HCT116 (cell line): ENCODE measurements around the gene TMEM181. TPM values are rescaled to one million over a fixed set of nuclear protein-coding genes. Genes with fewer than 3 reads are reported as not detected.
"Not testable (repeated sequence)": the region's sequence is repeated elsewhere in the genome, so short reads cannot be mapped to it uniquely, and the experiment has no call there.

Source experiments
- ATAC-seq: fragments of 200-7000 bp; cut with Tn5 transposase; 2 replicates; pipeline ENCODE4 v1.9.1; 2020; ENCODE audit warnings: mild to moderate bottlenecking, moderate library complexity
- BruUV-seq: library from RNA; stranded (reverse); fragments of 400-500 nt; replicated peaks from 2 replicates; lab custom pipeline; 2021; lab: Mats Ljungman, UMichigan
- CTCF ChIA-PET: fragments of 300-600 bp; sonication (Branson Sonifier 250); formaldehyde crosslinking; loops from one replicate; lab custom pipeline; 2021; ENCODE audit warnings: antibody characterized with exemption; lab: Charles Lee
- POLR2A ChIA-PET: fragments of 300-600, 350-600 bp; sonication (Branson Sonifier 250); formaldehyde crosslinking; loops from one replicate; lab custom pipeline; 2021; ENCODE audit warnings: antibody characterized with exemption; lab: Charles Lee
- RAD21 ChIA-PET, 2 experiments: fragments of 300-600 bp; sonication (Branson Sonifier 250); formaldehyde crosslinking; loops; one replicate each; lab custom pipeline; 2023; ENCODE audit warnings: low total read pairs in 2 of 2; ENCODE audit not compliant: uncharacterized antibody in 2 of 2, unreplicated experiment in 2 of 2, low non-redundant PET in 1 of 2; lab: Charles Lee
- DNase-seq: peaks from one replicate; pipeline ENCODE4 v3.0.0-alpha.2; 2010; ENCODE audit warnings: low read depth, low spot score
- H2AFZ ChIP-seq: fragments of 200-600 bp; shearing (Covaris generic), sonication (generic); 2 replicates; pipeline ENCODE4 v1.6.1; 2017; ENCODE audit warnings: low read depth, mixed run types, mixed read lengths, antibody characterized with exemption, low read length; ENCODE audit not compliant: poor library complexity, severe bottlenecking
- H3K27ac ChIP-seq: 2 replicates; pipeline ENCODE4 v1.5.1; 2012; ENCODE audit warnings: low read depth, low read length
- H3K27me3 ChIP-seq: fragments of 200-600 bp; sonication (generic); 2 replicates; pipeline ENCODE4 v1.6.1; 2016; ENCODE audit warnings: mixed run types, low read length, mixed read lengths; ENCODE audit not compliant: insufficient read depth
- H3K36me3 ChIP-seq, 2 experiments: fragments of 200-500 bp in 1 of 2; fragments of 200-600 bp in 1 of 2; sonication (Bioruptor generic) in 1 of 2; sonication (generic) in 1 of 2; 2 replicates each; pipeline versions ENCODE4 v1.5.1 to v1.6.1; 2014 to 2016; ENCODE audit warnings: low read length in 2 of 2, inconsistent platforms in 1 of 2, mixed read lengths in 1 of 2, mixed run types in 1 of 2; ENCODE audit not compliant: insufficient read depth in 2 of 2, control insufficient read depth in 1 of 2
- H3K4me1 ChIP-seq, 2 experiments: fragments of 200-600 bp in 1 of 2; sonication (generic) in 1 of 2; 2 replicates each; pipeline versions ENCODE4 v1.5.1 to v1.6.1; 2012 to 2017; ENCODE audit warnings: low read length in 2 of 2, inconsistent platforms in 1 of 2, mild to moderate bottlenecking in 1 of 2, mixed read lengths in 1 of 2, mixed run types in 1 of 2, moderate library complexity in 1 of 2; ENCODE audit not compliant: insufficient read depth in 2 of 2, control insufficient read depth in 1 of 2
- H3K4me2 ChIP-seq: fragments of 200-600 bp; sonication (generic); 2 replicates; pipeline ENCODE4 v1.6.1; 2017; ENCODE audit warnings: mixed run types, low read length, mixed read lengths
- H3K4me3 ChIP-seq, 2 experiments: fragments of 200-600 bp in 1 of 2; sonication (generic) in 1 of 2; replicated peaks in 1 of 2; 2 replicates each; pipeline ENCODE4 v1.5.1; 2011 to 2016; ENCODE audit warnings: low read length in 2 of 2, control low read depth in 1 of 2, low read depth in 1 of 2, mild to moderate bottlenecking in 1 of 2, mixed read lengths in 1 of 2, mixed run types in 1 of 2
- H3K79me2 ChIP-seq: fragments of 200-600 bp; sonication (generic); 2 replicates; pipeline ENCODE4 v1.6.1; 2017; ENCODE audit warnings: mild to moderate bottlenecking, mixed run types, low read length, moderate library complexity, mixed read lengths; ENCODE audit not compliant: insufficient read depth
- H3K9ac ChIP-seq: fragments of 200-600 bp; sonication (generic); 2 replicates; pipeline ENCODE4 v1.6.1; 2016; ENCODE audit warnings: low read length, mixed read lengths
- H3K9me2 ChIP-seq: fragments of 200-600 bp; sonication (generic), shearing (Covaris generic); 2 replicates; pipeline ENCODE4 v1.6.1; 2017; ENCODE audit warnings: mixed run types, mild to moderate bottlenecking, moderate library complexity; ENCODE audit not compliant: insufficient read depth
- H3K9me3 ChIP-seq, 2 experiments: fragments of 200-500 bp in 1 of 2; fragments of 200-600 bp in 1 of 2; sonication (Bioruptor generic) in 1 of 2; sonication (generic) in 1 of 2; 2 replicates each; pipeline ENCODE4 v1.6.1; 2014 to 2017; ENCODE audit warnings: low read length in 2 of 2, mixed read lengths in 2 of 2, inconsistent platforms in 1 of 2, low read depth in 1 of 2, mild to moderate bottlenecking in 1 of 2, mixed run types in 1 of 2, moderate library complexity in 1 of 2; ENCODE audit not compliant: control insufficient read depth in 1 of 2, insufficient read depth in 1 of 2
- H4K20me1 ChIP-seq: fragments of 200-600 bp; sonication (generic), shearing (Covaris generic); 2 replicates; pipeline ENCODE4 v1.6.1; 2017; ENCODE audit warnings: mixed run types, mild to moderate bottlenecking, moderate library complexity; ENCODE audit not compliant: insufficient read depth
- EGR1 ChIP-seq: IDR thresholded peaks from 2 replicates; pipeline ENCODE4 v1.6.1; 2012; ENCODE audit warnings: low read depth
- JUND ChIP-seq: IDR thresholded peaks from 2 replicates; pipeline ENCODE4 v1.6.1; 2012
- POLR2AphosphoS5 ChIP-seq: IDR thresholded peaks from 2 replicates; pipeline ENCODE4 v1.6.1; 2011; ENCODE audit warnings: mild to moderate bottlenecking, low read depth, low read length, moderate library complexity
- SIN3A ChIP-seq: IDR thresholded peaks from 2 replicates; pipeline ENCODE4 v1.6.1; 2012; ENCODE audit warnings: low read depth
- intact Hi-C: fragments of 100-400 bp; cut with micrococcal nuclease; formaldehyde crosslinking; loops from 2 replicates; pipeline ENCODE4 v1.10.0; 2022
- total RNA-seq: library from RNA; stranded (reverse); gene quantifications from one replicate; pipeline ENCODE4 v1.2.1, GENCODE V29; 2021; ENCODE audit not compliant: unreplicated experiment
- TF ChIP-seq, protein P1 (sequence below): IDR thresholded peaks from 2 replicates; pipeline ENCODE4 v1.6.1; 2012
- TF ChIP-seq, protein P2 (sequence below), 3 experiments: fragments of 200-600 bp in 1 of 3; sonication (generic) in 1 of 3; IDR thresholded peaks in 2 of 3; conservative IDR thresholded peaks in 1 of 3; 2 replicates each; pipeline ENCODE4 v1.5.1; 2012 to 2017; ENCODE audit warnings: low read depth in 2 of 3, low read length in 2 of 3, antibody characterized with exemption in 1 of 3, borderline replicate concordance in 1 of 3, control low read depth in 1 of 3, mild to moderate bottlenecking in 1 of 3, mixed read lengths in 1 of 3, mixed run types in 1 of 3, moderate library complexity in 1 of 3; ENCODE audit not compliant: insufficient read depth in 1 of 3

Gene TMEM181
- total RNA-seq, 1 experiment from 2014 or later, result 34.4 TPM

DNA sequence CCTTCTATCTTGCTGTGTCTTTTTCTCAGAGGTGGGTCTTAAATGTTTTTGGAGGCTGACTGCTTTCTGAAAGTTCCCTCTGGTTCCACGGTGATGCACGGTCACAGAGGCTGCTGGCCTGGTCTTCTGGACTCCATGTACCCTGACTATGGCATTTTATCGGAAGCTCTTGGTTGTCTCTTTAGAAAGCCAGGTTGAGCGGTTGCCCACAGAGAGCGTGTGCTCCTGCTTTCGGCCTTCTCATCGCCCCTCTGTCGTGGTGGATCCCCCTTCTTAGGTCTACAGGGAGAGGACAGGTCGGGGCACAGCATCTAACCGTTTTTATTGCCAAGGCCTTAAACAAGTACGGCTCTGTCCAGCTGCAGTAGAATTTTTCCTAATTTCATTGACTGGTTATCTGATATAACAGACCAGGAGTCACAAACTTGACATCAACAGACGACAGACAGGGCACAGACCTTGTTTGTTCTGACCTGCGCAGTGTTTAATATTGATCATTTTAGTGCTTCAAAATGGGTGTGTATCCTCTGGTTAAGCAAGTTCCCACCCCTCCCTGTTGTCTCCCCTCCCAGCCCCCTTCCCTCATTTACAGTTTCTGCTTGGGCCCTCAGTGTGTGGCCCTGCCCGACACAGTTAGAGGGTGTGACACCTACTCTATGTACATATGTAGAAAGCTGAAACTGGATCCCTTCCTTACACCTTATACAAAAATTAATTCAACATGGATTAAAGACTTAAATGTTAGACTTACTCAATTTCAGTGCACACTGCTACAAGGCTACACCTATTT is 114.6 kb downstream of the TMEM181 start:
- Histone ChIP-seq H3K4me2 (no peak overlapping the region), H3K4me3 (no peak overlapping the region), H2AFZ (no peak overlapping the region), H3K4me1 (peaks cover 12 to 16% of the 10 kb centered on the region in 2 experiments; a peak in 3 of 4 replicates), H3K9me3 (no peaks in the 10 kb centered on the region), H3K9ac (no peak overlapping the region), H3K79me2 (no peaks in the 10 kb centered on the region; the same call in 1 of the 2 replicates), H4K20me1 (no peaks in the 10 kb centered on the region), H3K36me3 (no peaks in the 10 kb centered on the region), H3K27me3 (no peaks in the 10 kb centered on the region), H3K9me2 (no peaks in the 10 kb centered on the region), H3K27ac (no peak overlapping the region)
- no peak for DNase-seq
- TF ChIP-seq JUND (no peak), EGR1 (no peak), SIN3A (no peak), POLR2AphosphoS5 (no peak)
- TF ChIP-seq, protein P1, sequence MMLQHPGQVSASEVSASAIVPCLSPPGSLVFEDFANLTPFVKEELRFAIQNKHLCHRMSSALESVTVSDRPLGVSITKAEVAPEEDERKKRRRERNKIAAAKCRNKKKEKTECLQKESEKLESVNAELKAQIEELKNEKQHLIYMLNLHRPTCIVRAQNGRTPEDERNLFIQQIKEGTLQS, result no peak
- TF ChIP-seq, protein P2, sequence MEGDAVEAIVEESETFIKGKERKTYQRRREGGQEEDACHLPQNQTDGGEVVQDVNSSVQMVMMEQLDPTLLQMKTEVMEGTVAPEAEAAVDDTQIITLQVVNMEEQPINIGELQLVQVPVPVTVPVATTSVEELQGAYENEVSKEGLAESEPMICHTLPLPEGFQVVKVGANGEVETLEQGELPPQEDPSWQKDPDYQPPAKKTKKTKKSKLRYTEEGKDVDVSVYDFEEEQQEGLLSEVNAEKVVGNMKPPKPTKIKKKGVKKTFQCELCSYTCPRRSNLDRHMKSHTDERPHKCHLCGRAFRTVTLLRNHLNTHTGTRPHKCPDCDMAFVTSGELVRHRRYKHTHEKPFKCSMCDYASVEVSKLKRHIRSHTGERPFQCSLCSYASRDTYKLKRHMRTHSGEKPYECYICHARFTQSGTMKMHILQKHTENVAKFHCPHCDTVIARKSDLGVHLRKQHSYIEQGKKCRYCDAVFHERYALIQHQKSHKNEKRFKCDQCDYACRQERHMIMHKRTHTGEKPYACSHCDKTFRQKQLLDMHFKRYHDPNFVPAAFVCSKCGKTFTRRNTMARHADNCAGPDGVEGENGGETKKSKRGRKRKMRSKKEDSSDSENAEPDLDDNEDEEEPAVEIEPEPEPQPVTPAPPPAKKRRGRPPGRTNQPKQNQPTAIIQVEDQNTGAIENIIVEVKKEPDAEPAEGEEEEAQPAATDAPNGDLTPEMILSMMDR (IDR thresholded peaks at IDR 0.05 in 2 of 3, conservative IDR thresholded peaks at IDR 0.05 in 1 of 3; ENCODE audit: borderline replicate concordance in 1 of 3, insufficient read depth in 1 of 3, low read depth in 2 of 3, low read length in 2 of 3), result no peak
- intact Hi-C loops, result no loop called here
- no peak for ATAC-seq
- ChIA-PET RAD21 (no interaction called here), POLR2A (no interaction called here), CTCF (no interaction called here)
- no TSS peak for BruUV-seq

DNA sequence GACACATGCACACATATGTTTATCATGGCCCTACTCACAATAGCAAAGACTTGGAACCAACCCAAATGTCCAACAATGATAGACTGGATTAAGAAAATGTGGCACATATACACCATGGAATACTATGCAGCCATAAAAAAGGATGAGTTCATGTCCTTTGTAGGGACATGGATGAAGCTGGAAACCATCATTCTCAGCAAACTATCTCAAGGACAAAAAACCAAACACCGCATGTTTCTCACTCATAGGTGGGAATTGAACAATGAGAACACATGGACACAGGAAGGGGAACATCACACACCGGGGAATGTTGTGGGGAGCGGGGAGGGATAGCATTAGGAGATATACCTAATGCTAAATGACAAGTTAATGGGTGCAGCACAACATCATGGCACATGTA is 117.2 kb downstream of the TMEM181 start:
- H3K9me3 ChIP-seq, H3K9ac ChIP-seq, RAD21 ChIA-PET, H4K20me1 ChIP-seq, H3K27me3 ChIP-seq, H3K4me3 ChIP-seq, H2AFZ ChIP-seq, H3K4me2 ChIP-seq, H3K79me2 ChIP-seq, H3K36me3 ChIP-seq, intact Hi-C loops, CTCF ChIA-PET, H3K27ac ChIP-seq, ATAC-seq, BruUV-seq, H3K9me2 ChIP-seq, DNase-seq, POLR2A ChIA-PET: not testable (repeated sequence)
- H3K4me1 ChIP-seq, result peaks cover 12 to 16% of the 10 kb centered on the region in 2 experiments; a peak in 3 of 4 replicates
